OCI-LY7 (cell line): ENCODE measurements around the gene GJC2.

ENCODE experiments used
- EZH2phosphoT487 ChIP-seq: fragments of 200-600 bp; sonication (generic); IDR thresholded peaks from 2 replicates; pipeline ENCODE4 v1.6.1; 2018; ENCODE audit warnings: low read depth, borderline replicate concordance, mild to moderate bottlenecking, mixed run types, antibody characterized with exemption, low read length, moderate library complexity, mixed read lengths
- TF ChIP-seq, protein P1 (sequence below): fragments of 200-600 bp; sonication (generic); conservative IDR thresholded peaks from 2 replicates; pipeline ENCODE4 v1.5.1; 2014; ENCODE audit warnings: mild to moderate bottlenecking, antibody characterized with exemption, low read length, moderate library complexity, mixed read lengths

- TF ChIP-seq, protein P1, sequence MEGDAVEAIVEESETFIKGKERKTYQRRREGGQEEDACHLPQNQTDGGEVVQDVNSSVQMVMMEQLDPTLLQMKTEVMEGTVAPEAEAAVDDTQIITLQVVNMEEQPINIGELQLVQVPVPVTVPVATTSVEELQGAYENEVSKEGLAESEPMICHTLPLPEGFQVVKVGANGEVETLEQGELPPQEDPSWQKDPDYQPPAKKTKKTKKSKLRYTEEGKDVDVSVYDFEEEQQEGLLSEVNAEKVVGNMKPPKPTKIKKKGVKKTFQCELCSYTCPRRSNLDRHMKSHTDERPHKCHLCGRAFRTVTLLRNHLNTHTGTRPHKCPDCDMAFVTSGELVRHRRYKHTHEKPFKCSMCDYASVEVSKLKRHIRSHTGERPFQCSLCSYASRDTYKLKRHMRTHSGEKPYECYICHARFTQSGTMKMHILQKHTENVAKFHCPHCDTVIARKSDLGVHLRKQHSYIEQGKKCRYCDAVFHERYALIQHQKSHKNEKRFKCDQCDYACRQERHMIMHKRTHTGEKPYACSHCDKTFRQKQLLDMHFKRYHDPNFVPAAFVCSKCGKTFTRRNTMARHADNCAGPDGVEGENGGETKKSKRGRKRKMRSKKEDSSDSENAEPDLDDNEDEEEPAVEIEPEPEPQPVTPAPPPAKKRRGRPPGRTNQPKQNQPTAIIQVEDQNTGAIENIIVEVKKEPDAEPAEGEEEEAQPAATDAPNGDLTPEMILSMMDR, result no peak
- no peak for TF ChIP-seq EZH2phosphoT487
Observed at GRCh38 chr1:228164561-228165371, 15.0 kb downstream of the GJC2 start.
